Esophagus (tissue), 2 donors: Measurements from ENCODE around the gene PMEPA1. TPM values are rescaled to one million over a fixed set of nuclear protein-coding genes. Genes with fewer than 3 reads are reported as not detected.

Source experiments
- H3K27ac ChIP-seq, 2 donors: one replicate each; pipeline ENCODE4 v1.5.1; 2013; ENCODE audit warnings: low read depth in 2 of 2, mild to moderate bottlenecking in 2 of 2, inconsistent platforms in 1 of 2, low read length in 1 of 2, moderate library complexity in 1 of 2
- H3K27me3 ChIP-seq, 2 donors: one replicate each; pipeline ENCODE4 v1.6.1; 2013; ENCODE audit warnings: low read length in 2 of 2, control low read depth in 1 of 2, mild to moderate bottlenecking in 1 of 2; ENCODE audit not compliant: insufficient read depth in 2 of 2, control insufficient read depth in 1 of 2
- H3K36me3 ChIP-seq, 2 donors: one replicate each; pipeline ENCODE4 v1.6.1; 2013; ENCODE audit warnings: low read length in 1 of 2; ENCODE audit not compliant: control insufficient read depth in 2 of 2, insufficient read depth in 2 of 2
- H3K4me1 ChIP-seq, 2 donors: one replicate each; pipeline ENCODE4 v1.6.1; 2013; ENCODE audit warnings: low read length in 1 of 2; ENCODE audit not compliant: control insufficient read depth in 2 of 2, insufficient read depth in 2 of 2
- H3K4me3 ChIP-seq, 2 donors: one replicate each; pipeline ENCODE4 v1.5.1; 2013; ENCODE audit warnings: low read length in 2 of 2, mild to moderate bottlenecking in 2 of 2, low read depth in 1 of 2, moderate library complexity in 1 of 2
- H3K9me3 ChIP-seq, 2 donors: one replicate each; pipeline ENCODE4 v1.6.1; 2013; ENCODE audit warnings: mild to moderate bottlenecking in 2 of 2, low read depth in 1 of 2, low read length in 1 of 2, moderate library complexity in 1 of 2; ENCODE audit not compliant: control insufficient read depth in 2 of 2, insufficient read depth in 1 of 2
- WGBS, 2 donors: extraction: QIAGEN DNeasy Blood & Tissue Kit; methylation state at CpG; one replicate each; pipeline ENCODE4 v1.1.7; 2013; 5-methylcytosine and 5-hydroxymethylcytosine counted together
- polyA plus RNA-seq, 2 donors: library from polyadenylated mRNA; stranded (reverse); fragments of 200-250 nt; gene quantifications; one replicate each; pipeline ENCODE4 v1.2.3, GENCODE V29; 2013
- donor health status: healthy with polysubstance abuse.
- donor health status: Bipolar disorder and iron deficiency.

Gene PMEPA1
- polyA plus RNA-seq, 2 donors: 2.8 to 2.9 TPM

DNA sequence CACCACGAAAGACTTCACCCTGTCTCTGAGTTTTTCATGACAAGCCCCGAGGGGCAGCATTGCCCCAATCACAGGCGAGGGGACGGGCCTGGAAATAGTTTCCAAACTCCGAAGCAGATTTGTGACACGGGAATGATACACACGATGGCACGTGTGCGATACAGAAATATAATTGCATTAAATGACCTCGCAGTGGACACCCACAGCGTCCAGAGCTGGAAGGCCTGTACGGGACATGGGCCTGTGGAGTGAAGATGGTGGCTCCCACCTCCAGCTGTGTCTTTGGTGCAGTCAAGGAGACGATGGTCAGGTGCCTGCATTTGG, 43.0 kb downstream of the PMEPA1 start:
- Histone ChIP-seq H3K9me3 (no peaks in the 10 kb centered on the region), H3K36me3 (no peaks in the 10 kb centered on the region), H3K27ac (no peak overlapping the region), H3K4me1 (peaks cover 5% of the 10 kb centered on the region in 2 donors), H3K27me3 (no peaks in the 10 kb centered on the region), H3K4me3 (no peak overlapping the region)
- 82 to 87% methylated on average over 13 of the region's 13 CpGs for WGBS, 2 donors

GRCh38 chr20:57666106-57666833, 43.5 kb downstream of the PMEPA1 start:
- Histone ChIP-seq H3K4me1 (peaks cover 5% of the 10 kb centered on the region in 2 donors), H3K36me3 (no peaks in the 10 kb centered on the region), H3K4me3 (no peak overlapping the region), H3K27me3 (no peaks in the 10 kb centered on the region), H3K27ac (no peak overlapping the region), H3K9me3 (no peaks in the 10 kb centered on the region)
- WGBS, 2 donors: 82 to 84% methylated on average over 21 of the region's 21 CpGs

DNA sequence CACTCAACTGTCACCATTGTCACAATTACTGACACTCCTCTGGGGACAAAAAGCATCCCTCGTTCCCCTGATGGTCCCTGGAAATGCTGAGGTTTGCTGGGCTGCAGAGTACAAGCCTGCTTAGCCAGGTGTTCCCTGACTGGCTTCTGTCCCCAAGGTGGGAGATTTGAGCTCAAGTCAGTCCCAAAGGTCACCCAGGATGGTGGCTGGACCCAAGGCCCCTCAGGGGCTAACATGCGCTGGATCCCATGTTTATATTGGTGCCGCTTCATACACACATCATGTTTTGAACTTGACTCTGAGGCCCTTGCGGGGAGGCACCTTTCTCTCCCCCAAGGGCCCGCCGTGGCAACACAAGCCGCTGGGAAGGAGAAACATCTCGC, 44.2 kb downstream of the PMEPA1 start:
- 89 to 90% methylated on average over 8 of the region's 8 CpGs for WGBS, 2 donors

DNA sequence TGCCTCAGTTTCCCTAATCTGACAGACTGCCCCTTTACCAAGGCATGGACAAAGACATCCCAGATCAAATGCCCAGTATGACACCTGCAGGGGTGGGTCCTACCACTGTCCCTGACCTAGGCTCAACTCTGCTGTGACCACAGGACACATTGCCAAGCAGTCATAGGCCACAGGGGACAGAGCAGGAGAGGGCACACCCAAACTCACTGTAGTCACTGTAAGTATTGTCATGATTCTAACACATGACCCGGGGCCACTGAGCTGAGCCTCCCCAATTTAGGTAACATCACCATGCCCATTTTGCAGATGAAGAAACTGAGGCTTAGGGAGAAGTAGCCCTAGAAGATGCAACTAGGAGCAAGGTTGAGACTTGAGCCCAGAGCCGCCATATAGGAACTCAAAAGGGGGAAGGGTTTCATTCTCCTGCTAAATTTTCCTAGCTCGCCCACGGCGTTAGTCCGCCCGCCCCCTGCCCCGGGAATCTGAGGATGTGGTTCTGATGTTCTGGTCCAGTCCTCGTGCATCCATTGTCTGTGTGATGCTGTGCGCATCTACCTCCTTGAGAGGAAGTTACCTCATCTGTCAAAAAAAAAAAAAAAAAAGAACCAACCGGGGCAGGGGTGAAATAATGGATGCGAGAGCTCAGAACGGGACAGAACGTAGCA, 44.8 kb downstream of the PMEPA1 start:
- Histone ChIP-seq H3K9me3 (no peaks in the 10 kb centered on the region), H3K27me3 (no peaks in the 10 kb centered on the region), H3K27ac (no peak overlapping the region), H3K4me3 (no peak overlapping the region), H3K4me1 (peaks cover 2% of the 10 kb centered on the region in 2 donors), H3K36me3 (no peaks in the 10 kb centered on the region)
- WGBS, 2 donors: 88 to 89% methylated on average over 14 of the region's 14 CpGs

More for the DNA sequence above, 44.2 kb downstream of the PMEPA1 start:
- Histone ChIP-seq H3K27me3 (no peaks in the 10 kb centered on the region), H3K9me3 (no peaks in the 10 kb centered on the region), H3K4me3 (no peak overlapping the region), H3K4me1 (peaks cover 5 to 6% of the 10 kb centered on the region in 2 donors), H3K27ac (no peak overlapping the region), H3K36me3 (no peaks in the 10 kb centered on the region)

- Histone ChIP-seq H3K27me3 (no peaks in the 10 kb centered on the region), H3K27ac (no peak overlapping the region), H3K4me3 (no peak overlapping the region), H3K9me3 (no peaks in the 10 kb centered on the region), H3K4me1 (peaks cover 2% of the 10 kb centered on the region in 2 donors), H3K36me3 (no peaks in the 10 kb centered on the region)
- WGBS, 2 donors: 79 to 82% methylated on average over 20 of the region's 20 CpGs
Observed at GRCh38 chr20:57664476-57664875, 45.3 kb downstream of the PMEPA1 start.

GRCh38 chr20:57663681-57664451, 45.9 kb downstream of the PMEPA1 start:
- H3K4me1 ChIP-seq: peaks cover 2% of the 10 kb centered on the region in 2 donors
- H3K27ac ChIP-seq: no peak overlapping the region
- no peak overlapping the region for H3K4me3 ChIP-seq
- WGBS, 2 donors: 93 to 95% methylated on average over 27 of the region's 27 CpGs
- no peaks in the 10 kb centered on the region for H3K27me3 ChIP-seq
- H3K9me3 ChIP-seq: no peaks in the 10 kb centered on the region
- H3K36me3 ChIP-seq: no peaks in the 10 kb centered on the region

DNA sequence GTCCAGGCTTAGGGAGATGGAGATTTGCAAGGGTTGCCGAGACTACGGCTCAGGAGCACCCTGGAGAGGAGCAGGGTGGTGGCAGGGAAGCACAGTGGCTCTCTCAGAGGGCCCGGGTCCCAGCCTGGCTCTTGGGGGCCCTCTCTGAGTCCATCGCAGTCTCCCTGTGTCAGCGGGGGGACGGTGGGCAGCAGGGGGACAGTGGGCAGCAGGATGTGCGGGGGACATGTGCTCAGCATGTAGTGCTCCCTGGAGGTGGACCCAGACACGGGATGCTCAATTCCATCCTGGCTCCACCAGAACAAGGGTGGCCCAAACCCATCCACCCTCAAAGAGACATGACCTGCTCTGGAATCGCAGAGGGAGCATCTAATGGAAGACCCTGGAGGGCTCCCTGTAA, 46.6 kb downstream of the PMEPA1 start:
- no peak overlapping the region for H3K27ac ChIP-seq
- no peaks in the 10 kb centered on the region for H3K9me3 ChIP-seq
- no peak overlapping the region for H3K4me3 ChIP-seq
- WGBS, 2 donors: 88 to 93% methylated on average over 9 of the region's 9 CpGs
- H3K36me3 ChIP-seq: no peaks in the 10 kb centered on the region
- peaks cover 3% of the 10 kb centered on the region in 2 donors for H3K4me1 ChIP-seq
- H3K27me3 ChIP-seq: no peaks in the 10 kb centered on the region

DNA sequence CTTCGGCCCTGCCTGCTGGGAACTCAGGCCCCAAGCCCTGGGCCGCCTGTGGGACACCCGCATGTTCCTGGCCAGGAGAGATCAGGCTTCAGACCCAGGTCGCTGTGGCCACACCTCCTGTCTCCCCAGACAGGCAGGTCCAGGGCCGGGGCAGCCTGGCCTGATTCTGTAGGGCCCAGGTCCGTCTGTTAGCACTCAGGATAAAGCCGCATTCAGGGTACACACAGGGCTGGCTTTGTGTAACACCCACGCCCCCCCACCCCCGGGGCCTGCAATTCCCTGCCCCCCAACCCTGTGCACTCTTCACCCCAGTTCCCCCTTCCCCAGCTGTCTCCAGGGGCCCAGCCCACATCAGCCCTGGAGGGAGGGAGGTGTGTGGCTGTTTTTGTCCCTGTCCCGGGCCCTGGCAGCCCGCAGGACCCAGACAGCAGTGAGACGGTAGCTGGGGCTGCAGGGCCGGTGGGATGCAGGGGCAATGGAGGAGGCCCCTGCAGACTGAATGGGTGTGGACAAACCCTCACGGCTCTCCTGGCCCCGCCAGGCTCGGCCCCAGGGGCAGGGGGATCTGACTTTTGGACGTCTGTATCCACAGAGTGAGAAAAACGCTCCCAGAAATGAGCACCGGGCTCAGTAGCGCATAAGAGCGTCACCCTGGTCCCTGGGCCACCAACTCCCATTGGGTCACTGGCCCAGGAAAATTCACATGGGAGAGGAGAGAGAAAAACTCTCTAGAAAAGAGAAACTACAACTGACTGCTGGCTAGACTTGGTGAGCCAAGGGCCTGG, 47.2 kb downstream of the PMEPA1 start:
- H3K9me3 ChIP-seq: no peaks in the 10 kb centered on the region
- no peaks in the 10 kb centered on the region for H3K27me3 ChIP-seq
- no peak overlapping the region for H3K4me3 ChIP-seq
- peaks cover 5 to 6% of the 10 kb centered on the region in 2 donors for H3K4me1 ChIP-seq
- WGBS, 2 donors: 75 to 80% methylated on average over 20 to 21 of the region's 21 CpGs
- no peaks in the 10 kb centered on the region for H3K36me3 ChIP-seq
- no peak overlapping the region for H3K27ac ChIP-seq

DNA sequence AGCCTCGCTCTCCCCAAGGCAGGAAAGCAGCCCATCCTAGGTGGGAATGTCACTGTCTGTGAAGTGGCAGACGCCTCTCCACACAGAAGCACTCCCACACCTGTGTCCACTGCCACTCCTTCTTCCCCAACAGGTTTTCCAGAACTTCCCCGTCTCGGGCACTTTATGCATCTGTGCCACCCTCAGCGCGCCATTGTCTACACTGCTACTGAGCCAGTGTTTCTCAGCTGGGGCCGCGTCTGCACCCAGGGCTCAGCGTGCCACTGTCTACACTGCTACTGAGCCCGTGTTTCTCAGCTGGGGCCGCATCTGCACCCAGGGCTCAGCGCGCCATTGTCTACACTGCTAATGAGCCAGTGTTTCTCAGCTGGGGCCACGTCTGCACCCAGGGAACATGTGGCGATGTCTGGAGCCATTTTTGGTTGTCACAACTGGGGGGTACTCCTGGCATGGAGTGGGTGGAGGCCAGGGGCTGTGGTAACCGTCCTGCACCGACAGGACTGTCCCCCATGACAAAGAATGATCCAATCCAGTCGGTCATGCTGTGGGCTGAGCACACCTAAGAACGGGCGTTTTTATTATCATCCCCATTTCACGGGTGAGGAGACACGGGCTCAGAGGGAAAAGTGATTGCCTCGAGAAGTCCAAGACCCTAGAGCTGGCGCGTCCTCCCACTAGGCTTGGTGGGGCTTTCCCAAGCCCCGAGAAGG, 47.9 kb downstream of the PMEPA1 start:
- H3K4me3 ChIP-seq: no peak overlapping the region
- H3K36me3 ChIP-seq: no peaks in the 10 kb centered on the region
- H3K27ac ChIP-seq: no peak overlapping the region
- H3K4me1 ChIP-seq: peaks cover 5 to 10% of the 10 kb centered on the region in 2 donors
- H3K9me3 ChIP-seq: no peaks in the 10 kb centered on the region
- H3K27me3 ChIP-seq: no peaks in the 10 kb centered on the region
- WGBS, 2 donors: 84 to 92% methylated on average over 26 of the region's 26 CpGs
